Measurements from ENCODE around the gene SELENOT.

DNA sequence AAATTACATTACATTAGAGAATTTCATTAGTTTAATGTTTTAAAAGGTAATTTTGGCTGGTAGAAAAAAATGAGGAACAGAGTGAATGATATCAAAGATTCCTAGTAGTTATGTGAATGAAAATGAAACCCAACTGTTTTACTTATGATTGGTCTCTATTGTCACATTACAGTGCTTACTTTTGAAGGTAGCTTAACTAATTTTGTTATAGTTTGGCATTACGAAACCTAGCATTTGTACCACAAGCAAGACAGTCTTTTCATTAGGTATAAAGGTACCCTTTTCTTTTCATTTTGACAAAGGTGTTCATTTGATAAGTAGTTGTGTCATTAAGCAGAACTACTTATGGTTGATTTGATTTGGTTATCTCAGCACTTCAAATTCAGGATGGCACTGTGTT lies 6.9 kb downstream of the SELENOT start:
- no peak for TF ChIP-seq CTCF (IDR thresholded peaks at IDR 0.05; ENCODE audit: low read depth, low read length, poor library complexity, severe bottlenecking)
- TF ChIP-seq EZH2phosphoT487 (IDR thresholded peaks at IDR 0.05; ENCODE audit: borderline replicate concordance, low read length): no peak
